ENCODE data around the gene TCAIM.
A peak's percentile ranks its signal among the peaks of the same experiment; 100 is the strongest.

The TCAIM gene

GRCh38 chr3:44338010-44338827 lies at the start of gene TCAIM:
Gene TCAIM, plus strand, starts transcription at chr3:44338766. Its CDS starts 16,017 bp downstream, at chr3:44354783.
- Histone ChIP-seq H3K36me3 (ENCODE audit: insufficient read depth) (no peaks in the 10 kb centered on the region), H3K4me1 (ENCODE audit: low read depth, poor library complexity, severe bottlenecking) (peaks cover 12% of the 10 kb centered on the region), H3K27me3 (ENCODE audit: insufficient read depth, low read depth) (no peaks in the 10 kb centered on the region), H3K4me3 (IDR thresholded peaks at IDR 0.05; ENCODE audit: insufficient read depth, low read depth, low read length) (no peak within 1 kb of the TSS), H3K9ac (peak within 1 kb of the TSS; percentile 81), H4K20me1 (ENCODE audit: insufficient read depth) (no peaks in the 10 kb centered on the region), H3K27ac (peak within 1 kb of the TSS; percentile 66), H3K79me2 (ENCODE audit: insufficient read depth, low read depth) (no peaks in the 10 kb centered on the region), H3K4me2 (peak within 1 kb of the TSS; percentile 82), H2AFZ (ENCODE audit: low read depth) (peak within 1 kb of the TSS; percentile 90)
- TF ChIP-seq CTCF (conservative IDR thresholded peaks at IDR 0.05; ENCODE audit: low read depth, low read length), result no peak

GRCh38 chr3:44289882-44290462 lies 48.6 kb upstream of the TCAIM start:
- no peak overlapping the region for H3K4me2 ChIP-seq
- no peak overlapping the region for H3K9ac ChIP-seq
- no peaks in the 10 kb centered on the region for H3K36me3 ChIP-seq (ENCODE audit: insufficient read depth)
- H3K4me3 ChIP-seq (IDR thresholded peaks at IDR 0.05; ENCODE audit: insufficient read depth, low read depth, low read length), result no peak overlapping the region
- H3K4me1 ChIP-seq (ENCODE audit: low read depth, poor library complexity, severe bottlenecking), result no peaks in the 10 kb centered on the region
- H3K79me2 ChIP-seq (ENCODE audit: insufficient read depth, low read depth), result no peaks in the 10 kb centered on the region
- H2AFZ ChIP-seq (ENCODE audit: low read depth), result no peak overlapping the region
- no peak for TF ChIP-seq CTCF (conservative IDR thresholded peaks at IDR 0.05; ENCODE audit: low read depth, low read length)
- no peaks in the 10 kb centered on the region for H3K27me3 ChIP-seq (ENCODE audit: insufficient read depth, low read depth)
- no peak overlapping the region for H3K27ac ChIP-seq
- no peaks in the 10 kb centered on the region for H4K20me1 ChIP-seq (ENCODE audit: insufficient read depth)

- Histone ChIP-seq H2AFZ (ENCODE audit: low read depth) (no peak overlapping the region), H3K4me3 (IDR thresholded peaks at IDR 0.05; ENCODE audit: insufficient read depth, low read depth, low read length) (no peak overlapping the region), H3K79me2 (ENCODE audit: insufficient read depth, low read depth) (no peaks in the 10 kb centered on the region), H3K4me1 (ENCODE audit: low read depth, poor library complexity, severe bottlenecking) (no peaks in the 10 kb centered on the region), H3K4me2 (no peak overlapping the region), H3K27ac (no peak overlapping the region), H3K36me3 (ENCODE audit: insufficient read depth) (no peaks in the 10 kb centered on the region), H4K20me1 (ENCODE audit: insufficient read depth) (no peaks in the 10 kb centered on the region), H3K27me3 (ENCODE audit: insufficient read depth, low read depth) (no peaks in the 10 kb centered on the region), H3K9ac (no peak overlapping the region)
- no peak for TF ChIP-seq CTCF (conservative IDR thresholded peaks at IDR 0.05; ENCODE audit: low read depth, low read length)
These were observed 46.3 kb upstream of the TCAIM start for GRCh38 chr3:44292276-44292675.

- Histone ChIP-seq H3K36me3 (ENCODE audit: insufficient read depth) (no peaks in the 10 kb centered on the region), H3K27me3 (ENCODE audit: insufficient read depth, low read depth) (no peaks in the 10 kb centered on the region), H3K9ac (no peak overlapping the region), H3K4me3 (IDR thresholded peaks at IDR 0.05; ENCODE audit: insufficient read depth, low read depth, low read length) (no peak overlapping the region), H3K27ac (no peak overlapping the region), H3K4me2 (no peak overlapping the region), H2AFZ (ENCODE audit: low read depth) (no peak overlapping the region), H4K20me1 (ENCODE audit: insufficient read depth) (no peaks in the 10 kb centered on the region), H3K4me1 (ENCODE audit: low read depth, poor library complexity, severe bottlenecking) (no peaks in the 10 kb centered on the region), H3K79me2 (ENCODE audit: insufficient read depth, low read depth) (no peaks in the 10 kb centered on the region)
- TF ChIP-seq CTCF (conservative IDR thresholded peaks at IDR 0.05; ENCODE audit: low read depth, low read length), result no peak
These were observed 45.6 kb upstream of the TCAIM start for GRCh38 chr3:44292947-44293346.

Data from KMS-11 (cell line).